Testis (tissue), 3 donors: ENCODE results near the gene TTLL11. TPM values are rescaled to one million over a fixed set of nuclear protein-coding genes. Genes with fewer than 3 reads are reported as not detected.

ENCODE experiments used
- DNase-seq: peaks from one replicate; pipeline ENCODE4 v3.0.0-alpha.2; 2019
- H3K27ac ChIP-seq, 2 donors: fragments of 200-600 bp; sonication (generic); one replicate each; pipeline ENCODE4 v1.5.1; 2019
- H3K27me3 ChIP-seq: fragments of 200-600 bp; sonication (generic); one replicate; pipeline ENCODE4 v1.5.1; 2019
- H3K36me3 ChIP-seq: fragments of 200-600 bp; sonication (generic); one replicate; pipeline ENCODE4 v1.5.1; 2017; ENCODE audit warnings: low read depth; ENCODE audit errors: missing control alignments
- H3K4me1 ChIP-seq: fragments of 200-600 bp; sonication (generic); one replicate; pipeline ENCODE4 v1.5.1; 2019
- H3K4me3 ChIP-seq, 2 donors: fragments of 200-600 bp; sonication (generic); one replicate each; pipeline ENCODE4 v1.5.1; 2017 to 2019
- H3K9me3 ChIP-seq: fragments of 200-600 bp; sonication (generic); one replicate; pipeline ENCODE4 v1.5.1; 2017
- POLR2A ChIP-seq: fragments of 450-650 bp; IDR thresholded peaks from one replicate; pipeline ENCODE4 v1.6.1; 2017; ENCODE audit warnings: antibody characterized with exemption, mild to moderate bottlenecking, moderate library complexity
- WGBS, 2 donors: methylation state at CpG; one replicate each; pipeline ENCODE4 v1.1.5; 2018; 5-methylcytosine and 5-hydroxymethylcytosine counted together
- intact Hi-C: fragments of 100-400 bp; cut with DNase I; formaldehyde crosslinking; loops from one replicate; pipeline ENCODE4 v1.15.1; 2023; ENCODE audit warnings: low total_unique reads
- polyA plus RNA-seq: library from polyadenylated mRNA; stranded (reverse); fragments of 350-450 nt; fragmentation: Illumina TruSeq; extraction: RNeasy Lipid Tissue Mini Kit (QIAGEN cat#74804); gene quantifications from one replicate; pipeline ENCODE4 v1.2.3, GENCODE V29; 2014; ENCODE audit warnings: low read depth, low replicate concordance; ENCODE audit not compliant: insufficient read depth
- total RNA-seq, 2 donors: library from RNA; depleted of rRNA; stranded (reverse); fragments of >200 nt; gene quantifications; one replicate each; pipeline ENCODE4 v1.2.3, GENCODE V29; 2016
- TF ChIP-seq, protein P1 (sequence below), 3 experiments: fragments of 450-650 bp in 2 of 3; fragments of 200-600 bp in 1 of 3; sonication (generic) in 1 of 3; IDR thresholded peaks; one replicate each; pipeline ENCODE4 v1.5.1; 2016 to 2019; ENCODE audit warnings: antibody characterized with exemption in 3 of 3, mild to moderate bottlenecking in 2 of 3, moderate library complexity in 1 of 3

The TTLL11 gene
- total and polyA plus RNA-seq, 3 donors from 2014 or later = 17.8 to 36.5 (median 19.8) TPM

DNA sequence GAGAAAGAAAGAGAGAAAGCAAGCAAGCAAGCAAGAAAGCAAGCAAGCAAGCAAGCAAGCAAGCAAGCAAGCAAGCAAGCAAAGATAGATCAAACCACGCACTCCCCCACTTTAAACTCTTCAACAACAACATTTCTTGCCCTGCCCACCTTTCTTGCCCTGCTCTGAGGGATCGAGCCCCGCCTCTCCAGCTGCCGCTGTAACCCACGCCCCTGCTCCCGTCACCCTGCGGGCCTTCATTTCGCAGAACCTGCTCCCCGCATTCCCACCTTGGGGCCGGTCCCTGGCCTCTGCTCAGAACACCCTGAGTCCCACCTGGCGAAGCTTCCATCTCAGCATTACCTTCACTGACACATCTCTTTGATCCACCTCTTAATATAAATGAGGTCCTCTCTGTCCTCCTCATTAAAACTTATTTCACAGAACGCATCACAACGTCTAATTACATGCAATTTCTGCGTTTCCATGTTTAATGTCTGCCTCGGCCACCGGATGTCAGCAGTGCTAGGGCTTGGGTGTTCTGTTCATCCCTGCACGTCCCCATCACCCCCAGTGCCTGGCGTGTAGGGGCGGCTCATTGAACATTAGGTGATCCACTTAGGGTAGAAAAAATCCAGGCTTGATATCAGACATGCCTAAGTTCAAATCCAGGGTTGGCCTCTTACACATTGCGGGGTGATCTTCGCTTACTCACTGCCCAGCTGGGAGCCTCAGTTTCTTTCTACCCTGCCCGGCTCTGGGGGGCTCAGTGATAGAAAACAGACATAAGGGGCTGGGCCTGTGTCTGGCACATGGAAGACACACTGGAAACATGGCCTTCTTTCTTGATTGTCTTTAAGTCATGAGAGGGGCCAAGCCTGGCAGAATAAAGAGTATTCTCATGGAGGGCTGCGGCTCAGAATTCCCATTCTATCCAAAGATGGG, 254.1 kb downstream of the TTLL11 start:
- H3K27me3 ChIP-seq = no peaks in the 10 kb centered on the region
- intact Hi-C loops = no loop called here
- H3K36me3 ChIP-seq = no peaks in the 10 kb centered on the region
- no peak overlapping the region for H3K4me3 ChIP-seq
- TF ChIP-seq, protein P1, sequence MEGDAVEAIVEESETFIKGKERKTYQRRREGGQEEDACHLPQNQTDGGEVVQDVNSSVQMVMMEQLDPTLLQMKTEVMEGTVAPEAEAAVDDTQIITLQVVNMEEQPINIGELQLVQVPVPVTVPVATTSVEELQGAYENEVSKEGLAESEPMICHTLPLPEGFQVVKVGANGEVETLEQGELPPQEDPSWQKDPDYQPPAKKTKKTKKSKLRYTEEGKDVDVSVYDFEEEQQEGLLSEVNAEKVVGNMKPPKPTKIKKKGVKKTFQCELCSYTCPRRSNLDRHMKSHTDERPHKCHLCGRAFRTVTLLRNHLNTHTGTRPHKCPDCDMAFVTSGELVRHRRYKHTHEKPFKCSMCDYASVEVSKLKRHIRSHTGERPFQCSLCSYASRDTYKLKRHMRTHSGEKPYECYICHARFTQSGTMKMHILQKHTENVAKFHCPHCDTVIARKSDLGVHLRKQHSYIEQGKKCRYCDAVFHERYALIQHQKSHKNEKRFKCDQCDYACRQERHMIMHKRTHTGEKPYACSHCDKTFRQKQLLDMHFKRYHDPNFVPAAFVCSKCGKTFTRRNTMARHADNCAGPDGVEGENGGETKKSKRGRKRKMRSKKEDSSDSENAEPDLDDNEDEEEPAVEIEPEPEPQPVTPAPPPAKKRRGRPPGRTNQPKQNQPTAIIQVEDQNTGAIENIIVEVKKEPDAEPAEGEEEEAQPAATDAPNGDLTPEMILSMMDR (IDR thresholded peaks at IDR 0.05) = no peak
- no peak for TF ChIP-seq POLR2A
- DNase-seq = no peak
- no peak overlapping the region for H3K27ac ChIP-seq
- H3K9me3 ChIP-seq = no peaks in the 10 kb centered on the region
- WGBS, 2 donors = 93 to 95% methylated on average over 23 of the region's 23 CpGs
- peaks cover 7% of the 10 kb centered on the region for H3K4me1 ChIP-seq

DNA sequence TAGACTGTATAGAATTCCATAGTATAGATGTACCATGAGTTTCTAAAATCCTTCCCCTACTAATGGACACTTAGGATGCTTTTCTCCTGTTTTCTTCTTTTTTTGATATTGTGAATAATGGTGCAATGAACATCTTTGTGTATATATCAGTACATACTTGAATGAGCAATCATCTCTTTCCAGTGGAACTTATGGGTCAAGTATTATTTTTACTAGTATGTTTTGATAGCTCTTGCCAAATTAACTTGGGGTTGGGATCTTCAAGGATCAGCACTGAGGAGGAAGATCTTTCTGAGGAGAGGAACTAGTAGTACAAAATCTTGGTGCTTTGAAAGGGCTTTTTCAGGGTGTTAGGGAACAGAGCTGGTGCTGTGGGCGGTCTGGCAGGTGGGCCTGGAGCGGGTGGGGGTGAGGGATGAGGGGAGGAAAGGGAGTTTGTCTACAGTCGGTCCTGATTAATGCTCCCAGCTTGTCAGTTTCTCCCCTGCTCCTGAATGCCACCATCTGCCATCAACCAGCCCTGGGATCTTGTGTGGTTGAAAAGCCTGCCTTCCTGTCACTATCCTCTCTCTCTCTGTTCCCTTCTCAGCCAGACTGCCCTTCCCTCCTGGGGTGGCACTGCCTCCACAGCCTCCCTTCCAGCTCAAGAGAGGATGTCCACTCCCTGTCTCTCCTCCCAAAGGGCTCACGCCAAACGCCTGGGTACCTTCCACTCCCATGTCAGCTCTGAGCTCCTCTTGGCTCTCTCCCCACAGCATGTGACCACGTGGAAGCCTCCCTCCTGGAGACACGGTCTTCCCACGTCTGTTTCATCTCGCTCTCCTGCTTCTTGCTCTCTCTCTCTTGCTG, 255.8 kb downstream of the TTLL11 start:
- Histone ChIP-seq H3K9me3 (no peaks in the 10 kb centered on the region), H3K4me3 (no peak overlapping the region), H3K27ac (no peak overlapping the region), H3K4me1 (peaks cover 7% of the 10 kb centered on the region), H3K27me3 (no peaks in the 10 kb centered on the region), H3K36me3 (no peaks in the 10 kb centered on the region)
- WGBS, 2 donors = 39 to 49% methylated on average over 9 of the region's 9 CpGs
- peak; percentile 77 for DNase-seq
- intact Hi-C loops = no loop called here
- TF ChIP-seq POLR2A = no peak
- TF ChIP-seq, protein P1 (IDR thresholded peaks at IDR 0.05) = no peak

DNA sequence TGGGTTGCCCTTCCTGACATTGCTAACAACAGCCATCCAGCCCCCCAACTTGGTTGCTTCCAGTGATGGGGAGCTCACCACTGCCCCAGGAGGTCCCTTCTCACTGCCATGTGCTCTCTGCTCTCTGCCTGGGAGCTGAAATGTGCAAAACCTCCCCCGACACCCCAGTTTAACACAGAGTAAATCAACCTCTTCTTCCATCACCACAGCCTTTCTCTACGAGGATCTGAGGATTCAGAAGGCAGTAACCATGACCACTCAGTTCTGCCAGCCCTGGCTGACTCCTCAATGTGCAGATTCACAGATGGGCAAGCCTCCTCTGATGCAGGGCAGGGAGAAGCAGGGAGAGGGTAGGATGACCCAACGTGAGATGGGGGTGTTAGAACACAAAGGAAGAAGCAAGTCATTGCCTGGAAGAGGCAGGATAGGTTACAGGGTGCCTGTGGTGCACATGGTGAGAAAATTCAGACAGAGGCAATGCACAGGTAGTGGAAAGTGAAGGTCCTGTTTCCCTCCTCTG, 256.7 kb downstream of the TTLL11 start:
- WGBS, 2 donors = 97 to 100% methylated on average over 3 of the region's 3 CpGs
- Histone ChIP-seq H3K4me1 (peaks cover 7% of the 10 kb centered on the region), H3K9me3 (no peaks in the 10 kb centered on the region), H3K4me3 (no peak overlapping the region), H3K27ac (no peak overlapping the region), H3K36me3 (no peaks in the 10 kb centered on the region), H3K27me3 (no peaks in the 10 kb centered on the region)
- DNase-seq = no peak
- intact Hi-C loops = no loop called here
- TF ChIP-seq, protein P1 (IDR thresholded peaks at IDR 0.05) = no peak
- no peak for TF ChIP-seq POLR2A

DNA sequence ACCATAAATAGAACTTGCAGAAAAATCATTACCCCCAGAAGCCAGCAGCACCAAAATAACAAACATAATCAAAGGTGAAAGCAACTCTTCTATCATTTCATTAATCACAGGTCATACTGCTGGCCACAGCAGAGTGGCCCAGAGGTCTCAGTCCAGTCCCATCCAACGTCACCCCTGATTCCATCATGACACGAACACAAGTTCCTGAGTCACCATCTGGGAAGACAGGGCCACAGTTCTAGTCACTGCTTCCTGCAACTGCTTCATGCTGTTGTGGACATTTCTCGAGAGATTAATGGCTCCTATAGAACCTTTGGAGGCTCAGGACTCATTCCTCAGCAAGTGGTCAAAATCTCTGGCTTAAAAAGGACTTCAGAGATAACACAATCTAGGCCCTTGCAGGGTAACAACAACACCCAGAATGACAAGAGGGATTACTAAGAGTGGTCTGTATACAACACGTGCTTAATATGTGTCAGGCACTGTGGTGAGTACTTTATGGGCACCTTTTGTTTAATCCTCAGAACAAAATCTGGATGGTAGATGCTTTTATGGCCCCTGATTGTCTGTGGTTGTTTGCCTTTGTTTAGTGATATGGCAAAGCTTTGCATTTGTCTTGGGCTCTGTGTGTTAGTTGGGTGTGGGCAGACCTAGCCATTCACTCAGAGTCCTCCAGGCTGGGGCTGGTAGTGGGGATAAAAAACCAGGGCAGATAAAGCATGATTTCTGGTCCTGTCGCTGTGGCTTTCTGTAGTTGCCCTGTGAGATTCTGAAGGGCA, 257.3 kb downstream of the TTLL11 start:
- Histone ChIP-seq H3K4me3 (no peak overlapping the region), H3K27ac (no peak overlapping the region), H3K27me3 (no peaks in the 10 kb centered on the region), H3K36me3 (no peaks in the 10 kb centered on the region), H3K9me3 (no peaks in the 10 kb centered on the region), H3K4me1 (peaks cover 7% of the 10 kb centered on the region)
- no peak for DNase-seq
- intact Hi-C loops = no loop called here
- no peak for TF ChIP-seq POLR2A
- TF ChIP-seq, protein P1 (IDR thresholded peaks at IDR 0.05) = no peak
- WGBS, 2 donors = 86 to 91% methylated on average over 5 of the region's 5 CpGs
